NCI-H1694 (cell line): Measurements from ENCODE around the gene NFIC.
"Not testable (repeated sequence)": the region's sequence is repeated elsewhere in the genome, so short reads cannot be mapped to it uniquely, and the experiment has no call there.

Experiments used
- DNase-seq: peaks from one replicate; lab custom pipeline; 2025; lab: John Stamatoyannopoulos, UW

NFIC gene

GRCh38 chr19:3423183-3423829 lies 56.9 kb downstream of the NFIC start:
- DNase-seq: no peak

- no peak for DNase-seq
These were observed 60.0 kb downstream of the NFIC start for GRCh38 chr19:3426433-3426832.

- not testable (repeated sequence) for DNase-seq
These were observed 63.9 kb downstream of the NFIC start for GRCh38 chr19:3430366-3430680.

GRCh38 chr19:3431760-3432397 lies 65.5 kb downstream of the NFIC start:
- DNase-seq: no peak

- no peak for DNase-seq
These were observed 66.9 kb downstream of the NFIC start for GRCh38 chr19:3433313-3433712.

GRCh38 chr19:3433805-3434540 lies 67.6 kb downstream of the NFIC start:
- DNase-seq: no peak

- peak; percentile 47 for DNase-seq
These were observed 68.5 kb downstream of the NFIC start for GRCh38 chr19:3434630-3435553.

- no peak for DNase-seq
These were observed 73.7 kb downstream of the NFIC start for GRCh38 chr19:3440082-3440481.

GRCh38 chr19:3441089-3441985 lies 75.0 kb downstream of the NFIC start:
- DNase-seq: no peak

- DNase-seq: no peak
These were observed 75.6 kb downstream of the NFIC start for GRCh38 chr19:3441986-3442329.

GRCh38 chr19:3442487-3443071 lies 76.2 kb downstream of the NFIC start:
- no peak for DNase-seq

GRCh38 chr19:3443840-3444694 lies 77.7 kb downstream of the NFIC start:
- DNase-seq: no peak

- DNase-seq: no peak
These were observed 78.4 kb downstream of the NFIC start for GRCh38 chr19:3444695-3445234.

- not testable (repeated sequence) for DNase-seq
These were observed 80.3 kb downstream of the NFIC start for GRCh38 chr19:3446657-3447056.

GRCh38 chr19:3448616-3449334 lies 82.4 kb downstream of the NFIC start:
- no peak for DNase-seq

GRCh38 chr19:3450796-3451411 lies 84.5 kb downstream of the NFIC start:
- DNase-seq: no peak

GRCh38 chr19:3451451-3451866 lies 85.1 kb downstream of the NFIC start:
- no peak for DNase-seq

GRCh38 chr19:3452171-3452941 lies 86.0 kb downstream of the NFIC start:
- DNase-seq: no peak
